GM18520 (cell line): ENCODE data around the gene SPOCK2.

Experiments
- ATAC-seq: cut with Tn5 transposase; IDR thresholded peaks from one replicate; pipeline ENCODE4 v1.9.1; 2021; ENCODE audit not compliant: unreplicated experiment

The SPOCK2 gene

DNA sequence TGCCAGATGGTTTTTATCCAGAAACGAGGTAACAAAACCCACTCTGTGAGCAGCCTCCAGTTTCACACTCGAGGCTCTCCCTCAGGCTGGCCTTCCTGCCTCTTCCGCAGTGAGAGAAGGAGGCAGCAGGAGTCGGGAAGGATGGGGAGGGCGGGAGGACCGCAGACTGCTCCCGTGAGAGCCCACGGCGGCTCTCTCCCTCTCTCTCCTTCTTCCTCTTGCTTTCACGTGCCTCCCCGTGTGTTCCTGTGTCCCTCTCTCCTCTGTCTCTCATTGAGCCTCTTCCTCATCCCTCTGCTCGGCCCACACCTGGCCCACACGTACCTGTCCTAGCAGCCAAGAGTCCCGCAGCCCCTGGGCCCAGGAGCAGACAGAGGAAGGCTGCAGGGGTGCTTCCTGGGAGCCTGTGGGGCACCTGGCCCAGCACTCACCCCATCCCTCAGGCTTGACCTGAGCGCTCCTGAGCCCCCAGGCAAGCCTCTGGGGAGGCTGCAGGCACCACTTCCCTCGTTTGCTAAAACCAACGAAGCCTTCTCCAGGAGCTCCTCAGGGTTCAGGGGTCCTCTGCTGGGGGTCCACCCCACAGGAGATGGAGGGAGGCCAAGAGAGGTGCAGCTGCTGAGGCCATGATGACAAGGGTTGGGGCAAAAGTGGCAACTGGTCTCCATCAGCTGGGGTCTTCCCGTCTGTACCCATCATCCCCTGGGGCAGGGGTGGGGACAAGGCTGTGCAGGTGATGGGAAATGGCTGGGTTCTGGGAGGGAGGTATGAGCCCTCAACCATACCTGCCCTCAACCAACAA is 13.6 kb downstream of the SPOCK2 start:
- ATAC-seq: no peak

DNA sequence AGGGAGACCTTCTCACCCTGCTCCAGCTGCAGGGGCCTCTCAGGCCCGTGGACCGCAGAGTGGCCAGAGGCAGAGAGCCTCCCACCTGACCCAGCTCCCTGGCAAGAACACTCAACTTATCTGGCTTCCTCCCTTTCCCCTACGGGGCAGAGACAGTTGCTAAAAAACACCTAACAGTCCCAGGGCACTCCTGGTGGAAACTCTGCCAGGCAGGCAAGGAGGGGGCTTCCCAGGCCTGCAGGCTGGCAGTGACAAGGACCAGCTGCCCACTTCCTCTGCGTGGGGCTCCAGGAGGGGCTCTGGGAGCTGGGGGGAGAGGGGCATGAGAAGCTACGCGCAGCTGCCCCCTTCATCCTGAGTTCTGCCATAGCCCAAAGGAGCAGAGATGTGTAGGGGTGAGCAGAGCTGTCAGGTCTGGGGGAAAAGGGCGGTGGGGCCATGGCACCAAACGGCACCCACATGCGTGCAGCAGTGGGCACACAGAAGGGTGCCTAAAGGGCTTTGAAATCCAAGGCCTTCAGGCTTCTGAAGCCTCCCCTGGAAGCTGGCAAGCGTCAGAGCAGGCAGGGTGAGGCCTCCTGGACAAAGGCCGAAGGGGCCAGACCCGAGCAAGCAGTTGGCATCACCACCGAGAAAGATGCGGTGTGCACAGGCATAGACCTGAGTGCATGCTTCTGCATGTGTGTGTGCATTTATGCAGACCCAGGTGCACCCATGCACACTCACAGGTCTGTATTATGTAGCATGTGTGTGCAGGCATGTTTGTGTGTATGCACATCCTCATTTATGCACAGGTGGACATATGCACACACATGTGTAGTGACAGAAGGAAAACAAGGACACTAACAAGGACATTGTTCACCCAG is 14.4 kb downstream of the SPOCK2 start:
- ATAC-seq: no peak

DNA sequence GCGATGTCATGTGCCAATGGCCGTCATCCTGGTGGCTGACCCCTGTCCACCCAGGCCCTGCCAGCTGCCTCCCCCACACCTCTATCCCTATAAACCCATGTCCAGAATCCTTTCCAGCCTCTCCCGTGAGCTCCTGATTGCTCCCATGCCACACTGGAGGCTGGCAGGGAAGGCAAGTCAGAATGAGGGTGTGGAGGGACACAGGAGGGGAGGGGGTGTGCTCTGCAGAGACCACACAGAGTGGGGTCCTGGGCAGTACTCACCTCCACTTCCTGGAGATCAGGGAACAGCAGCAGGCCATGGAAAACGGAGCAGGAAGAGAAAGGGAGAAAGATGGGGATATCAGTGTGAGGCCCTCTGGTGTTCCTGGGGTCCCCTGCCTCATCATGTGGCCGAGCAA is 15.7 kb downstream of the SPOCK2 start:
- no peak for ATAC-seq

DNA sequence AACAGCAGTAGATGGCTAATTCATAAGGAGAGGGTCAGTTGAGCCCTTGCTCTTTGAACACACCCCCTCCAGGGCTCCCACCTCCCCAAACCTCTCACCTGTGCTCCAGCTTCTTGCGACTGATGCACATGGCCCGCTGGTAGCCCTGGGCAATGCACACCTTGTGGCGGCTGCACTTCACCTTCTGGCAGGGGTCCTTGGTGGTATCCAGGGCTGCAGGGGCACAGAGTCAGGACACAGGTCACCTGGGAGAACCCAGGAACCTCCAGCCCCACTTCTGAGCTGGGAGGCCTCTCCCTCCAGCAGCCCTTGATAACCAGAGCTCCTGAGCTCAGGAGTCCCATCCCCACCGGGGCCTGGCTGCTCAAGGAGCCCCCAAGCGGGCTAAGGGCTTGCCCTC is 16.3 kb downstream of the SPOCK2 start:
- no peak for ATAC-seq

DNA sequence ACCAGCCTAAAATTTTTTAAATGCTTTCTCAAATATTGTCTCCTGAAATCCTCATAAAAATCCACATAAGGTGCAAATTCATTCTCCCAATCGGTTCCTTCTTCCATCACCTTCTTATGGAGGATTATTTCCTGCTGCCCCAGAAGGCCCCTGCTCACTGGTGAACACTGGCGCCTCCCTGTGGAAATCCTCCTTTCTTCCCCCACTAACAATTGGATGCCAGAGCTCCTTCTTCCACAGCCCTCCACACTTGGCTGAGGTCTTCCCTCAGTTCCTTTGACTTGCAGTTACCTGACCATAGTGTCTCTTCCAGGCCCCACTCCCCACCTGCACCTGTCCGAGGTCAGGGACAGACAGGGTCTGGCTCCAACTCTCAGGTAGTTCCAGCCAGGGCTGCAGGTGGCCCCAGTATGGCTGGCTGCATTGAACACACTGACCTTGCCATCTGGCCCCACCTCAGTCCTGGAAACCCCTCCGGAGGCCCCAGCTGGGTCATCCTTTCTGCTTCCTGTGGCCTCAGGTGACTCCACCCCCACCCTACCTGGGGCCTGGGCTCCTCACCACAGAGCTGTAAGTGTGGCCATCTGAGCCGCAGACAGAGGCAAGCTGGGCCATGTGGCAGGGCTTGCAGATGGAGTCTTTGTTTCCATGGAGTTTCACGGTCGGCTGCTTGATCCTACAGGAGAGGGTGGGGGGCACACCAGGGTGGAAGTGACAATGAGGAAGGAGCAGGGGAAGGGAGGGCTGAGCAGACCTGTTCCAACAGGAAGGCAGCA is 18.4 kb downstream of the SPOCK2 start:
- no peak for ATAC-seq

DNA sequence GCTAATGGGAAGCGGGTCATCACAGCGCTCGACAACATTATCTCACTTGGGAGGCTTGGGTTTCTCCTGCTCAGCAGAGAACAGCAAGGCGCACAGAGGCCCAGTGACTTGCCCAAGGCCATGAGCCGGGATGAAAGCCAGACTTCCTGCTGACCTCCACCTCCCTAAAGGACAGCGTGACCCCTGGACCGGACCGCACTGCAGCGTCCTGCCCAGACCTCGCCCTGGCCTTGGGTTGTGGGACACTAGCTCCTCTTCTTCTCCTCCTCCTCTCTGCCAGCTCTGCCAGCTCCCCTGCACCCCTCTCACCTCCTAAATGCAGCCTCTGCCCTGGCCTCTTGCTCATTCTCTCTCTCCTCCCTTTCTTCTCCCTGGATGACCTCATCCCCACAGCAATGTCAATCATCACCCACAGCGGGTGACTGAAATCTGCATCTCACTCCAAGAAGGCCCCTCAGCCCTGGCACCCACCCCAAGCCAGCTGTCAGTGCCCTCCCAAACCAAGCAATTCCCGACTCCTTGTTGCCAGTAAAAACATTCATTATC is 19.4 kb downstream of the SPOCK2 start:
- no peak for ATAC-seq

DNA sequence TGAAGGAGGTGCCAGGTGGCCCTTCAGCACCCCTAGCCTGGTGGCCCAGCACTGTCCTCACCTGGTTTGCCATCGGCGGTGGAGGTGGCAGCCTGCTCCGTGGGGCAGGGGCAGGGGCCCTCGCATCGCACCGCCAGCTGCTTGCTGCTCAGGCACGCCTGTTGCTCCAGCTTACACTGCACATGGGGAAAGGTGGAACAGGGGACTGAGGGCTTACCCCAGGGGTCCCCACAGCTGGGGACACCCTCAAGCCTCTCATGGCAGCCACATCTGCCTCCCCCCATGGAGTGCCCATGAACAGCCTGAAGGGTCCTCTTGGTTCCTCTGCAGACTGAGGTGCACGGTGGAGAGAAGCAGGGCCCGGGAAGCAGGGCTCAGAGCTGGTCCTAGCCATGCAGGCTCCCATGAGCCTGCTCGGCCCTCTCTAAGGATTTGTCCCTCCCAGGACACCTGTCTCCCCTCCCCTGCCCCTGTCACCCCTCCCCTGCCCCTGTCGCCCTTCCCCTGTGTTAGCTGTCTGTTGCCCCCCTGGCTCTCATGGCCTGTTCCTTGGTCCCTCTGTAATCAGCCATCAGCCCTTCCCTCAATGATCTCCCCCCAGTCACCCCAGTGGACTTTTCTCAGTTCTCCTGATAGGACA is 20.1 kb downstream of the SPOCK2 start:
- ATAC-seq: no peak

DNA sequence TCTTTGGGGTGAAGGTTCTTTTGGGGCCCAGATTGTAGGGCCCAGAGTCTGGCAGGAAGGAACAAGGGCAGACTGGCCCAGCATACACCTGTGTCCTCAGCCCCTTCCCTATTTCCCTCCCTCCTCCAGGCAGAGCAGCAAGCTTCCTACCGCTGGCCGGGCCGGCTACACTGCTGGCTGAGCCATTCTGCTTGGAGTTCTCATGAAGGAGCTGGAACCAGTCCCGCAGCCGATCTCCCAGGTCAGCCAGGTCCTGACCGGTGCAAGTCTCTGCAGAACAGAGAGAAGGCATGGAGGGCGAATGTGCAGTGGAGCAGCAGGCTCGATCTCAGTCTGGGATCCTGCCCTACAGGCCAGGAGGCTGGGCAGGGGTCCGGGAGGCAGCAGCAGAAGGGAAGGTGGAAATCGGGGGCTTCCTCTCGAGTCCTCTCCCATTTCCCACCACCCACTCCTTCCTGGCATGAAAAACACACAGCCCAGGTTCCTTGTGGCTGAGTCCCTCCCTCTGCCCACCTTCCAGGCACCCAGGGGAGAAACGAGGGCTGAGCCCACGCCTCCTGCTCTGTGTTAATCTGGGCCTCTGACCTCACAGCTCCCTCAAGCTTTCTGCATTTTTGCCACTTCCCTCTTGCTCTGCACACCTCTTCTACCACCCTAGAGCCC is 20.8 kb downstream of the SPOCK2 start:
- no peak for ATAC-seq

DNA sequence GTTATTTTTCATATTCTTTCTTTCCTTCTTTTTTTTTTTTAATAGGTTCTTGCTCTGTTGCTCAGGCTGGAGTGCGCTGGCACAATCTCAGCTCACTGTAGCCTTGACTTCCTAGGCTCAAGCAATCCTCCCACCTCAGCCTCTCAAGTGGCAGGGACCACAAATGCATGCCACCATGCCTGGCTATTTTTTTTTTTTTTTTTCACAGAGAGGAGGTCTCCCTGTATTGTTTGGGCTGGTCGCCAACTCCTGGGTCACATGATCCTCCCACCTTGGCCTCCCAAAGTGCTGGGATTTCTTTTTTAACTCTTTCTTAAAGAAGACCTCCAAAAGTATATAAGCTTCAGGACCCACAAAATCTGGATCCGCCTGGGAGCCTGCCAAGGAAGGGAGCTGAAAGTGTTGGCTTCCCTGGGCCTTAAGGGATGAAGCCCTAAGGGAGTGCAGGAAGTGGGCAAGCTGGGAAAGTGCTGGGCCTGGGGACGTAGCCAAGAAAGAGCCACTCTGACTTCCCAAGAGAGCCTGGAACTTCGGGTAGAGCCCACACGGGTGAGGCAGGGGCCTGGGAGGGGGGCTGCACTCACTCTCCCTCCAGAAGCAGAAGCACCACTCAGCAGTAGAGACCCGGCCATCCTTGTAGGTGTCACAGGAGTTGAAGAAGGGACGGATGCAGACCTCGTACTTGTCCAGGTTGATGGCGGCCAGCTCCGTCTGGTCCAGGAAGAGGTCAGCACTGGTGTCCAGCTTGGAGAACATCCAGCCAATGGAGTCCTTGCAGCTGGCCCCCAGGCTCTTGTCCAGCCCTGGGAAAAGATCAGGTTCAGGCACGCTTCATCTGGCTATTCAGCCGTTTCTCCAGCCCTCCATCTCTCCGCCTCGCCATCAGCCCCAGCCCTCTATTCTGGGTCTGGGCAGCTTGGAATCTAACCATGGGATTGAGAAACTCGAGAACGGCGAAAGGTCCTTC is 21.8 kb downstream of the SPOCK2 start:
- ATAC-seq: no peak

DNA sequence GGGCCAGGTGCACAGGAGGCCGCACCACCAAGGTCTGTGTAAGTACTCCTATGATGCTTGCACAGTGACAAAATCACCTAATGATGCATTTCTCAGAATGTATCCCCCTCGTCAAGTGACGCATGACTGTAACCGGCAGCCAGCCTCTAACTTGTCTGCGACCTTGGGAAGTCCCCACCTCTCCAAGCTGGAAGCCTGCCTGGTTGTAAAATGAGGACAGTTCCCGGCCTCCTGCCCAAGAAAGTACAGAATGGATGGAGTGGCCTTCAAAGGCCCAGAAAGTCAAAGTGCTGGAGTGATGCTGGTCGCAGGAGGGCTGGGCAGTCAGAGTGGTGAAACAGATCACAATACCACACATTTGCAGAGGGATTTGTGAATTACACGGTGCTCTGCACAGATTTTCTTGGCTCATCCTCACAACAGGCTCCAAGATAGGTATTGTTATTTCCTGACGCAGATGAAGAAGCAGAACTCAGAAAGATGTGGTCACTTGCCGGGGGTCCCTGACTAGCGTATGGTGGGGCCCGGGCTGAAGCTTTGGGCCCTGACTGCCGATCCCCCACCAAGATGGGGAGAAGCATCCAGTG is 22.8 kb downstream of the SPOCK2 start:
- no peak for ATAC-seq

DNA sequence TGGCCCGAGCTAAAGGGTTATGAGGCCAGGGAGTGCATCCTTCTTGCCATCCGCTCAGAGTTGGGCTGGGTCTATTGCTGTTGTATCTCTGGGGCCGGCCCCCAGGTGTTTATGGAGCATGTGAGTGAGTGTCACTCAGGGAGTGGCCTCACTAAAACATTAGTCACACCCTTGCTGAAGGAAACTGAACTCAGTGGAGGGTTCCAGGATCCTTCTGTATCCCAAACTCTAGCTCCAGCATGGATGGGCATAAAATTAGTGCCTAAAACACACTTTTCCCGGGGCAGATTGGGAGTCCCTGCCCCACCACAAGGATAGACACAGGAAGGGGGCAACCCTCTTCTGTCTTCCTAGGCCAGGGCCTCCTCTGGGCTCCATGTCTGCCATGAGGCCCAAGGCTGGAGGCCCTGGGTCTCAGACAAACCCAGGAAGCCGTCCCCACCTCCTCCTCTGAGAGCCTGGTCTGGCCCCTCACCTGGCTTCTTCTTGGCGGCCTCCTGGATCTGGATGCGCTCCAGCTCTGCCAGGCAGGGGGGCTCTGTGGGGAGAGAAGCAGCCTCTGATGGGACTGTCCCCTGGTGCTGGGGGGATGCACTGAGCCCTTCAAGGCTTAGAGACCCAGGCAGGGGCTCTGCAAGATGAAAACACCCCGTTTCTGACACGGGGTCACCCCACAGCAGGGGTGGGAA is 24.5 kb downstream of the SPOCK2 start:
- ATAC-seq: no peak

DNA sequence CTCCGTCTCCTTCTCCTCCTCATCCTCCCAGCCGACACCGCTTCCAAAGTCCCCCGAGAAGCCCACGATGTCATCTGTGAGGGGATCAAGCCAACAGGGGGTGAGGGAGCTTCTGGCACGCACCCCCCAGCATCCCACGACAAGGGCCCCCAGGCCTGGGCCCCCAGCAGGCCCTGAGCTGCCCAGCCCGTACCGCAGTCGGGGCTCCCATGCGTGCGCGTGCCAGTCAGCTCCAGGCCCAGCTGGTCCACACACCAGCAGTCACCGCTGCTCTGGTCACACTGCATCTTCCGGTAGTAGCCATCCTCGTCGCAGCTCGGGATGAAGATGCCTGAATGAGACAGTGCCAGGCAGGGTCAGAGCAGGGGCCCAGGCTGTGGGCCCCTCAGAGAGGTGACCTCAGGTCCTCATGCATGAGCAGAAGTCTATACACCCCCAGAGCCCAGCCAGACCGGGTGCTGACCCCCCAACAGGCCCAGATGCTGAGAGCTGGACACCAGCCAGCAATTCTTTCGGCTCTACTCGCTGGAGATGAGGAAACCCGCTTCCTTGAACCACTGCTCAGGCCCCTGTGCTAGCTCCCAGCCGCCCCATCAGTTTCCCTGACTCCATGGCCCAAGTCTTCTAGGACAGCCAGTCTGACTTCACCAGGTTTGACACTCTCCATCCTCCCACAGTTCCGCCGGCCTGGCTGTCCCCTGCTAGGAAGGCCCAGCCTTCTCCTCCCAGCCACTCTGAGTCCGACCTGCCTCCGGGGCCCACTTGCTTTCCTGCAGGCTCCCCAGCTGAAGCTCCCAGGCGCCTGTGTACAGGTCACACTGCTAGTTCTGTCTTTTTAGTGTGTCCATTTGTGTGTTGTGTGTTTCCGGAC is 25.3 kb downstream of the SPOCK2 start:
- no peak for ATAC-seq

DNA sequence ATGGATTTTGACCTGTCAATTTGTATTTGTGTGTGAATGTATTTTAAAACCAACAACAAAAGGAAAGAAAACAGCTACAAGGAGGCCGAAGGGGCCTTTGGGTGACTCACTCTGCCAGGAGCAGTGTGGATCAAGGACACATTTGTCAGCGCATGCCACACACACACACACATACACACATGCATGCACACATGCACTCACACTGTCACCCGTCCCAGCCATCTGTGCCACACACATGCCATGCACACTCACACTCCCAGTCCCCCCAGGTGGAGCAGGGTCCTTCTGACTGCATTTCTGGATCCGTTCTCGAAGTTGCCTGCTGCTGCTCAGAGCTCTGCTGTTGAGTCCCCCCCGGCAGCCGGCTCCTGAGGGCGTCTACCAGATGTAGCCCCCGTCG is 26.0 kb downstream of the SPOCK2 start:
- ATAC-seq: no peak

DNA sequence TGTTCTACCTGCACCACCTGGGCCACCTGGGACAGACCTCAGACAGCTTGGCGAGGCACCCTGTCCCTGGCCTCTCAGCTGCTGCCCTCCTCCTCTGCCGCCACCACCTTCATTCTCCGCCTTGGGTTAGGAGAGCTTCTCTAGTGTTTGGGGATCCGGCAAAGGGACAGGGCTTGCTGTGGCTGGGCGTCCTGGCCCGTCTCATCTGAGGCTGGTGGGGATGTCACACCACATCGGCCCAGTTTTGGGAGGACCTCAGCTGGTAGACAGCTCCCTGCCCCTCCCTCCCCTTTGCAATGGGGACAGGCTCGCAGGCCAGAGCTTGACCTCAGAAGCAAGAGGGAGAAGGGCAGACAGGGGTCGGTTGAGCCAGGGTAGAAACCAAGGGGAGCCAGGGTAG is 26.4 kb downstream of the SPOCK2 start:
- no peak for ATAC-seq

DNA sequence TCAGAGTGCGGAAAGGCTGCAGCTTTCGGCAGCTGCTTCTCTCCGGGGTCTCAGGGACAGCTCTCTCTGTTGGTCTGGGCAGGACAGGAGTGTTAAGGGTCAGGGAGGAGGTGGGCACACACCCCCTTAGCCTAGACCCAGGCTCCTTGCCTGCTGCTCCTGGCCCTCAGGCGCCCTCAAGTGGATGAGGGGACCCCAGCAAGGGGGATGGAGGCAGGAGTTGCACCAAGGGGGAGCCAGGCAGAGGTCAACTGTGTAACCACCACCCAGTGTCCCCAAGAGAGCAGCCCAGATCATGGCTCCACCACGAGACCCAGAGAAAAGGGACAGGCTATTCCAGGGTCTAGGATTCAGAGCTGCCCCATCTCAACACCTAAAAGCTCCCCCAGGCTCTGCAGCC is 26.9 kb downstream of the SPOCK2 start:
- ATAC-seq: no peak

DNA sequence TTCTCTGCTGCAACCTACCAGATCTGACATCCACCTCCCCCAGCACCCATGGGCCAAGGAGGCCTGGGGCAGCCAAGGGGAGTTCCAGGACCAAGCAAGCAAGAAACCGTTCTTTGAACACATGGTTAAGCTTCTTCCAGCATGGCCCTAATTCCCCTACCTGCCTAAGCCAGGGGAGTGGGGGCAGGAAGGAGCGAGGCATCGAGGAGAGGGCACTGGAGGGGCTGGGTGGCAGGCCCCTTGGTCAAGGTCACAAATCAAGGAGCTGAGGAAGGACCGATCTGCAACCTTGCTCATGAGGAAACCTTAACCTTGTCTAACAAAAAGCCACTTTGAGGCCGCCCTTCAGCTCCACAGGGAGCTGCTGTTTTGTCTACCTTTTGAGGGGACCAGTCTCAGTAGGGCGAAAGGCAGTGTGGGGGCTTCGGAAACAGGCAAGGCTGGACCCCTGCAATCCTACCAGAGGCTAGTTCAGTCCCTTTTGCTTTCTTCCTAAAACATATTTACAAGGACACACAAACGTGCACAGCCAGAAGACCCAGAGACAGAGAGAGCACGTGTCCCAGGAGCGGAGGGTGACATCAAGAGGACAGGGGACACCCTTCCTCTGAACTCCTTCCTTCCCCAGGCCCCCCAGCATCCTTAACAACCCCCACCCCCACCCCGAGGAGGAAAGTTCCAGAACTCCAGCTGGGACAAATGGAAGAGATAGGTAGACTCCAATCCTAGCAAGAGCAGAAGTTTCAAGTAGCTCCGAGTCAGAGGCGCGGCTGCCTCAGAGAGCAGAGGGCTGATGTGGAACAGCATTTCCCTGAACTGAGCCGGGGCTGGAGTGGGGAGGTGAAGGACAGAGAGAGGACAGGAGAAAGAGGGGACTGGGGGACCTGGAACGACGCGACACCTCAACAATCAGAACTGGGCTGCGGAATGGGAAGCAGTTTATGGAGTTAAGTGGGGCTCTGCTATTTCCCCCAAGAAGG is 28.2 kb downstream of the SPOCK2 start:
- ATAC-seq: no peak
